ENCODE measurements around the gene SGCA.
A peak's percentile ranks its signal among the peaks of the same experiment; 100 is the strongest.

The SGCA gene

DNA sequence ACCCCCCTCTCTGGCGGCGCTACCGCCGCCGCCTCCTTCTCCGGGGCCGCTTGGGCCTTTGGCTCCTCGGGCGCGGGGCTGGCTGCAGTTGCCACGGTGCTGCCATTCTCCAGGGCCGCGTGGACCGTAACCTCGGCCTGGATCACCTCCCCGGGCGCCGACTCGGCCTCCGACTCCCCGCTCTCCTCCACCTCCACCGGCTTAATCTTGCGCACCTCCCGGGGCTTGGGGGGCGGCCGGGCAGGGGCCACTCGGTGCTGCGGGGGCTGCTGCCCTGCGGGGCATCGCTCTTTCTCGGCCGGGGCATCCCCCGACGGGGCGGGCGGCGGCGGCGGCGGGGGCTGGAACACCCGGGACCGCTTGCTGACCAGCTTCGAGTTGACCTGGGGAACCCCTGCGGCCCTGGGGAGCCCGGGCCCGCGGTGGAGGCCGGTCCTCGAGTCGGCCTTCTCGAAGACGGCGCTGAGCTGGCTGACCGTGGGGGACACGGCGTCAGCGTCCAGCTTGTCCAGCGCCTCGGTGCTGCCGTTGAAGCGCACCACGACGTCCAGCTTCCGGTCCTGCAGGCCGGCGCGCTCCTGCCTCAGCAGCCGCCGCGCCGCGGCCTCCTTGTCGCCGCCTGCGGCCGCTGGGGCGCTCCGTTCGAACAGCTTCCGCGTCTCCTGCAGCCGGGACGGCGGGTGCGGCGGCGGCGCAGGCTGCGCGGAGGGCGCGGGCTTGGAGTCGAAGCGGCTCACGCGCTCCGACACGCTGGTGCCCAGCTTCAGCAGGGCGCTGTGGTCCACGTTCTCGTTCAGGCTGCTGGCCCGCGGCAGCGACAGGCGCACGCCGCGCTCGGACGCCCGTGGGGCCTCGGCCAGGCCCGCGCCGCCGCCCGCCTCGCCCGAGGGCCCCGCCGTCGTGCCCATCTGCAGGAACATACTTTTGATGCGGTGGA lies 16.1 kb upstream of the SGCA start:
- peak; percentile 47 for DNase-seq (ENCODE audit: low read depth)

GRCh38 chr17:50150354-50151040 lies 15.3 kb upstream of the SGCA start, which contains the start of gene PPP1R9B:
TSS of gene PPP1R9B (minus strand) at chr17:50150677. CDS start at chr17:50150513, 164 bp downstream.
- DNase-seq (ENCODE audit: low read depth) = no peak

DNA sequence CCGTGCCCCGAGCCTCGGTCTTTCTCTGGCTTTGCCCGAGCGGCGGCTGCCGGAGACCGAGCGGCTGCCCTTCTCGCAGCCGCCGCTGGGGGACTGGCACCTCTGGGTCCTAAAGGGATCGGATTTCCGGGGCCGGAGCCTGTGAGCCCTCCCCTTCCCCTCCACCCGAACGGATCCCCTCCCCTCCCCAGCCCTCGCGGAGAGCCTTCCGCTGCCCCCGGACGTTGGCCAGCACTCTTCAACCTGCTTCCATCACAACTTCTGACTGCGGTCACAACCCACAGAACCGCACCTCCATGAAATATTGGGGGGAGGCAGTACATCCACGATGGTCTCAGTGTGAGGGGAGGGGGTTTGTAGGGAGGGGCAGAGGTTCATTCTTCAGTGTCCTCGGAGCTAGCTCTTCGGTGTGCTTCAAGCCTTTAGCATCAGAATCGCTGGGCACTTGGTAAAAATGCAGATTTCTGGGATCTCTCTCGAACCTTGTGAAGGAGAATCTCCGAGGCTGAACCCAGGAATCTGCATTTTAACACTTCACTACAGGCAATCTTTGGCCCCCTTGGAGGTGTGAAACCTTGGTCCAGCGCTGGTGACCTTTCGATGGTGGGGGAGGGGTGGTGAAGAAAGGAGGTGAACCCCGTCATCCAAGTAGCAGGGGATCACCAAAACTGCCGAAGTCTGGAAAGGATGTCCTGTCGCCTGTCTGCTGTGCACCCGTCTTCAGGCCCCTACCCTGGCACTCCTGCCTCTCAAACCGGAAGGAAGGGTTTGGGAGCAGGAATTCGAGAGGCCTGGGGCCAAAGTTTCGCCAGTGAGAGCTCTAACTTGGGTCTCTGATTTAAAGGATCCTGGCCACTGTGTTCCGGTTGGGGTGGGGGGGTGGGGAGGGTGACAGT lies 14.5 kb upstream of the SGCA start:
- peak; percentile 78 for DNase-seq (ENCODE audit: low read depth)

- no peak for DNase-seq (ENCODE audit: low read depth)
Observed at GRCh38 chr17:50151937-50152547, 13.8 kb upstream of the SGCA start.

- DNase-seq (ENCODE audit: low read depth) = no peak
Observed at GRCh38 chr17:50152736-50153135, 13.1 kb upstream of the SGCA start.

GRCh38 chr17:50153650-50154575 lies 11.9 kb upstream of the SGCA start:
- DNase-seq (ENCODE audit: low read depth) = no peak

GRCh38 chr17:50154604-50155003 lies 11.2 kb upstream of the SGCA start:
- DNase-seq (ENCODE audit: low read depth) = no peak

DNA sequence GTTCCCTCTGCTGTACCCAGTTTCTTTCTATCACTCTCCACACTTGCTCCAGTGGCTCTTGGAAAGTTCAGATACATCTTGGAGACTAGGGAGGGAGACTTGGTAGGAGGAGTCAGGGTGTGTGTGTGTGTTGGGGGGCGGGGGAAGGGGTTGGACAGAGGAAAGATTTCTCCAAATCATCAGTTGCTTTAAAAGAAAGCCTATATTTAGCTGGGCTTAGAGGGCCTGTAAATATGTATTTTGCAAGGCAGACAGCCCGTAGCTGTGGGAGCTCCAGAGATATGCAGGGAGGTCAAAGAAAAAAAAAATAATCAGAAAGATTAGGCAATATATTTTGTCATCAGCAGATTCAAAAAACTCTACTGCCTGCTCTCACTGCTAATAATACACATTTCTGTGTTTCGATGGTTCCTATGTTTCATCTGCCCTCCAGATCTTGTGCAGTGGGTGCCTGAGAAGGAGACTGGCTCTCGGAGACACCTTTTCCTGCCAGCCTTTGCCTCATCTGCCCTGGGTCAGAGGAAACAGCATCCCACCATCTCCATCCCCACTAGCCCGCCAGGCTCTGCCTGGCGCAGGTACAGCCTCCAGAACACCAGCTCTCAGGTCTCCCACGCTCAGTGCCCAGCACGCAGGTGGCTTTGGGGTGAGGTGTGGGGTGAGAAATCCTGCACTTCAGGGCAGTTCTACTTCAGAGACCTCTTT lies 10.5 kb upstream of the SGCA start:
- DNase-seq (ENCODE audit: low read depth) = no peak

DNA sequence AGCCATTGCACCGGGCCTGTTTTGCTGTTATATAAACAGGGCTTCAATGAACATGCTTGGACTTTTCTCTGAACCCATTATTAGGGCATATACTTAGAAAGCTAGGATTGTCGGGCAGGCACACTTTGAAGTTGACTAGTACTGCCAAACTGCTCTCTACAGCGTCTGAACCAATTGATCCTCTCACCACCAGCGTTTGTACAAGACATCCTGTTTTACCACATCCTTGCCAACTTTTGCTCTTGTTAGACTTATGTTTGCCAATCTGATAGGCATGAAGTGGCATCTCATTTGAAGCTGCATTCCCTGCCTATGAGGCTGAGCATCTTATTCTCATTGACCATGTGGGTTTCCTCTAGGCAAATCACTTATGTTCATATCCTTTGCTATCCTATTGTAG lies 7.9 kb upstream of the SGCA start:
- DNase-seq (ENCODE audit: low read depth) = no peak

DNA sequence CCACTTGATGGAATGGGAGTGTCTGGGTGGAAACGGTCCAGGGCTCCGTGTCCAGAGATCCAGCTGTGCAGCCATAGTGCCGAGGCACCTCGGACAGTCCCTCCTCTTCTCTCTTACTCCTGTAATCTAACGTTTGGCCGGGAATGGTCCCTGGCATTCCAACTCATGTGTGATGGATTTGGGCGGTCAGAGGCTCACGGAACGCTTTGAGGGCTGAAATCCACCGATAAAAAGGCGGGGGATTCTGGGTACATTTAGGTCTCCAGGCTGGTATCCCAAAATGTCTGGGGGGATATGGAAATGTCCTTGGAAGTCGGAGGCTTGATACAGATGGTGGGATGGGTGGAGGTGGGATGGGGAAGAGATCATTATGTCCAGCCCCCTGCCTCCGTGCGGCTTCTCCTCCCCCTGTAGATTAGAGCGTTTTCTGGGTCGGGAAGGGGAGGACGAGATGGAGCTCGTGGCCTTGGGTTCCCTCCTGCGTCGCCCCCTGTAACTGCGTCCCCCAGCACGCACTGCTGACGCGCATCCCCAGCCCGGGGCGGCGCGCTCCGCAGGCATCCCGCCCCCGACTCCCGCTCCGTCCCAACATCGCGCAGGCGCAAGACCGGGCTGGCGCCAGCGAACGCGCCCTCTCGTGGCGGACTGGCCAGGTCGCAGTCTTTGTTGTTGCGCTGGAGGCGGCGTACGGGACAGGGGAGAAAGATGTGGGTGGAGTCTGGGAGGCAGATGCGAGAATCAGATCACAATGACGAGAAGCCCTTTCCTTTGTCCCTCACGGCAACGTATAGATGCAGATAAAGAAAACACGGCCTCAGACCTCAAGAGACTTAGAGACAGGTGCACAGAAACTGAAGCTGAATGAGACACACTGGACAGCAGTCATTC lies 4.5 kb upstream of the SGCA start:
- peak; percentile 93 for DNase-seq (ENCODE audit: low read depth)

DNA sequence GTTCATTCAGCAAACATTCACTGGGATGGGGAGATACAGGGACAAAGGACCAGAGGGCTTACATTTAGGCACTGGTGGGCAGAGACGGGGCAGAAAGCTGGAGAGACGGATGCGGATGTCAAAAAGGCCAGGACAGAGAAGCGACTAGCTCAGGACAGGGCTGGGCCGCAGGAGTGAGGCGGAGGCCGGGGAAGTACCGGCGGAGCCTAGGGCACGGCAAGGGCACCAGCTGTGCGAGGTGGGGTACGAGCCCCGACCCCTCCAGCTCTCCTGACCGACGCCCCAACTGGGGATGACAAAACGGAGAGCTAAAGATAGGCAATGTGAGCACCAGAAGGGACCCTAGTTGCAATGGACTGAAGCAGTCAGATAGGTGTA lies 3.9 kb upstream of the SGCA start:
- no peak for DNase-seq (ENCODE audit: low read depth)

DNA sequence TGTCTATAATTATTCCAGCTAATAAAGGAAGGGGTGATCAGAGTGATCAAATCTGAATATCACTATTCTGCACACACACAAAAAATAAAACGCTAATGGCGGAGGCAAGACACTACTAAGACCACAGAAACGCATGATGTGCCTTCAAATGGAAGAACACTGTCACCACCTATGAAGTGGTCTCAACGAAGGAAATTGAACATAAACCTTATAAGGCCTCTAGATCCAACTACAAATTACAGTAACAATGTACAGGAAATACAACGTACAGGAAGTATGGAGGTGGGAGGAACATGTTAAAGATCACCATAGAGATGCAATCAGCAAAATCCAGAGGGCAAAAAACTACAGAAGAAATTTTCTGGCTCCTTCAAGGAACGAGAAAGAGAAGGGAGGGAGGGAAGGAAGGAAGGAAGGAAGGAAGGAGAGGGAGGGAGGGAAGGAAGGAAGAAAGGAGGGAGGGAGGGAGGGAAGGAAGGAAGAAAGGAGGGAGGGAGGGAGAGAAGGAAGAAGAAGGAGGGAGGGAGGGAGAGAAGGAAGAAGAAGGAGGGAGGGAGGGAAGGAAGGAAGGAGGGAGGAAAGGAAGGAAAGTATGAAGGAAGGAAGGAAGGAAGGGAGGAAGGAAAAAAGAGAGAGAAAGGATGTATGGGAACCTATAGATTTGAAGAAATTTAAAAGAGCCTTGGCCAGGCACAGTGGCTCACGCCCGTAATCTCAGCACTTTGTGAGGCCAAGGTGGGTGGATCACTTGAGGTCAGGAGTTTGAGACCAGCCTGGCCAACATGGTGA lies 3.1 kb upstream of the SGCA start:
- no peak for DNase-seq (ENCODE audit: low read depth)

GRCh38 chr17:50163843-50164696 lies 1.7 kb upstream of the SGCA start:
- no peak for DNase-seq (ENCODE audit: low read depth)

DNA sequence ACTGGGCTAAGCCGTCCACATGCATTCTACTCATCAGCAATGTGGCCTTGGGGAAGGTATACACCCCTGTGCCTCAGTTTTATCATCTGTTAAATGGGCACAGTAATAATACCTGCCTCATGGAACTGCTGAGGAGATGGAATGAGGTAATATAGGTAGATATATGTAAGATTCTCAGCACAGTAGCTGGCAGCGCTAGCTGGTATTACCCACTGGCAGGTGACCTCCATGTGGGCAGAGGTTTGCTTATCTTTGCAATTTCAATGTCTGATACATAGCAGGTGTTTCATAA lies 1.2 kb upstream of the SGCA start:
- DNase-seq (ENCODE audit: low read depth) = no peak

GRCh38 chr17:50165066-50165465 lies 739 bp upstream of the SGCA start:
- DNase-seq (ENCODE audit: low read depth) = no peak

- DNase-seq (ENCODE audit: low read depth) = no peak
Observed at GRCh38 chr17:50165466-50165865, 339 bp upstream of the SGCA start.

- DNase-seq (ENCODE audit: low read depth) = no peak
Observed at GRCh38 chr17:50166518-50167181, 845 bp downstream of the SGCA start.

All from stimulated activated CD4-positive, alpha-beta T cell treated with anti-CD3 and anti-CD28 coated beads, Interleukin-2, amount 100 ng/mL, for 4 hours (primary cell).